IMR-90 (cell line): ENCODE measurements around the gene CADM2. TPM values are rescaled to one million over a fixed set of nuclear protein-coding genes. Genes with fewer than 3 reads are reported as not detected.

ENCODE experiments used
- ATAC-seq: fragments of 200-7000 bp; cut with Tn5 transposase; 2 replicates; pipeline ENCODE4 v1.9.1; 2020; ENCODE audit warnings: low read depth, mild to moderate bottlenecking, moderate library complexity
- BruUV-seq: library from RNA; stranded (reverse); fragments of 400-500 nt; replicated peaks from 2 replicates; lab custom pipeline; 2021; lab: Mats Ljungman, UMichigan
- CTCF ChIA-PET: fragments of 300-600 bp; formaldehyde crosslinking; extraction: SDS; loops from one replicate; lab custom pipeline; 2021; ENCODE audit warnings: antibody characterized with exemption; lab: Yijun Ruan, JAX
- POLR2A ChIA-PET: fragments of 300-600 bp; sonication (Branson Sonifier 250); formaldehyde crosslinking; loops from one replicate; lab custom pipeline; 2022; ENCODE audit warnings: antibody characterized with exemption; ENCODE audit not compliant: unreplicated experiment; lab: Charles Lee
- DNase-seq: peaks from one replicate; pipeline ENCODE4 v3.0.0; 2013
- H2AFZ ChIP-seq: replicated peaks from 2 replicates; pipeline ENCODE3; 2013; ENCODE audit warnings: low read length, mild to moderate bottlenecking; ENCODE audit not compliant: poor library complexity
- H2AK5ac ChIP-seq: 2 replicates; pipeline ENCODE4 v1.6.1; 2013; ENCODE audit warnings: low read depth, low read length, inconsistent platforms
- H2AK9ac ChIP-seq: replicated peaks from 2 replicates; pipeline ENCODE3; 2013; ENCODE audit warnings: mild to moderate bottlenecking, low read depth, low read length, moderate library complexity; ENCODE audit not compliant: poor library complexity
- H2BK120ac ChIP-seq: 2 replicates; pipeline ENCODE4 v1.6.1; 2013; ENCODE audit warnings: low read depth, low read length, inconsistent platforms
- H2BK15ac ChIP-seq: 3 replicates; pipeline ENCODE4 v1.6.1; 2013; ENCODE audit warnings: low read depth, low read length, inconsistent platforms
- H2BK20ac ChIP-seq: 2 replicates; pipeline ENCODE4 v1.6.1; 2013; ENCODE audit warnings: low read depth, mild to moderate bottlenecking, inconsistent platforms, low read length, moderate library complexity
- H2BK5ac ChIP-seq: 2 replicates; pipeline ENCODE4 v1.6.1; 2013; ENCODE audit warnings: mild to moderate bottlenecking, low read depth, low read length, inconsistent platforms; ENCODE audit not compliant: poor library complexity, severe bottlenecking
- H3K14ac ChIP-seq: replicated peaks from 2 replicates; pipeline ENCODE4 v1.6.1; 2013; ENCODE audit warnings: low read depth, low read length, inconsistent platforms
- H3K18ac ChIP-seq: 2 replicates; pipeline ENCODE4 v1.6.1; 2013; ENCODE audit warnings: low read depth, low read length, control low read depth
- H3K23ac ChIP-seq: 2 replicates; pipeline ENCODE4 v1.6.1; 2013; ENCODE audit warnings: low read depth, low read length, inconsistent platforms
- H3K27ac ChIP-seq: 2 replicates; pipeline ENCODE4 v1.5.1; 2013; ENCODE audit warnings: mild to moderate bottlenecking, control low read depth, low read length; ENCODE audit not compliant: insufficient read depth
- H3K27me3 ChIP-seq: 2 replicates; pipeline ENCODE4 v1.6.1; 2013; ENCODE audit warnings: low read length; ENCODE audit not compliant: control insufficient read depth, insufficient read depth
- H3K36me3 ChIP-seq: 2 replicates; pipeline ENCODE4 v1.6.1; 2013; ENCODE audit warnings: low read length, mixed read lengths; ENCODE audit not compliant: control insufficient read depth, insufficient read depth
- H3K4ac ChIP-seq: 2 replicates; pipeline ENCODE4 v1.6.1; 2013; ENCODE audit warnings: low read depth, low read length, inconsistent platforms
- H3K4me1 ChIP-seq: 2 replicates; pipeline ENCODE4 v1.6.1; 2013; ENCODE audit warnings: low read length, mixed read lengths; ENCODE audit not compliant: control insufficient read depth, insufficient read depth
- H3K4me2 ChIP-seq: 2 replicates; pipeline ENCODE4 v1.6.1; 2013; ENCODE audit warnings: low read depth, mild to moderate bottlenecking, control low read depth, low read length, moderate library complexity
- H3K4me3 ChIP-seq: 2 replicates; pipeline ENCODE4 v1.5.1; 2013; ENCODE audit warnings: low read depth, mild to moderate bottlenecking, control low read depth, low read length, moderate library complexity; ENCODE audit not compliant: insufficient read depth
- H3K56ac ChIP-seq: 2 replicates; pipeline ENCODE4 v1.6.1; 2013; ENCODE audit warnings: low read length, inconsistent platforms; ENCODE audit not compliant: insufficient read depth; ENCODE audit errors: extremely low read depth
- H3K79me1 ChIP-seq, 2 experiments: 2 replicates each; pipeline ENCODE4 v1.6.1; 2013; ENCODE audit warnings: low read length in 2 of 2, inconsistent platforms in 1 of 2, low read depth in 1 of 2
- H3K9ac ChIP-seq: 2 replicates; pipeline ENCODE4 v1.6.1; 2013; ENCODE audit warnings: low read depth, low read length, control low read depth
- H3K9me1 ChIP-seq: 2 replicates; pipeline ENCODE4 v1.6.1; 2013; ENCODE audit warnings: low read length, inconsistent platforms; ENCODE audit not compliant: insufficient read depth
- H3K9me3 ChIP-seq: 2 replicates; pipeline ENCODE4 v1.6.1; 2013; ENCODE audit warnings: low read length; ENCODE audit not compliant: control insufficient read depth, insufficient read depth
- H4K20me1 ChIP-seq: 2 replicates; pipeline ENCODE4 v1.6.1; 2013; ENCODE audit warnings: low read length, inconsistent platforms; ENCODE audit not compliant: insufficient read depth
- H4K5ac ChIP-seq: 2 replicates; pipeline ENCODE4 v1.6.1; 2013; ENCODE audit warnings: mild to moderate bottlenecking, low read depth, low read length, control low read depth
- H4K8ac ChIP-seq, 2 experiments: 2 replicates each; pipeline ENCODE4 v1.6.1; 2013; ENCODE audit warnings: low read depth in 2 of 2, low read length in 2 of 2, control low read depth in 1 of 2, inconsistent platforms in 1 of 2
- H4K91ac ChIP-seq: 2 replicates; pipeline ENCODE4 v1.6.1; 2013; ENCODE audit warnings: low read depth, low read length, inconsistent platforms; ENCODE audit not compliant: insufficient read depth
- CHD1 ChIP-seq: IDR thresholded peaks from 2 replicates; pipeline ENCODE4 v1.6.1; 2012; ENCODE audit warnings: low read depth, low read length, improper control_type of control experiment
- CTCF ChIP-seq: conservative IDR thresholded peaks from 2 replicates; pipeline ENCODE4 v1.5.1; 2012; ENCODE audit warnings: mild to moderate bottlenecking, low read depth, low read length, improper control_type of control experiment
- FOS ChIP-seq: fragments of 150-350 bp; IDR thresholded peaks from 2 replicates; pipeline ENCODE4 v1.6.1; 2016; ENCODE audit warnings: low read depth, low read length
- MAFK ChIP-seq: IDR thresholded peaks from 2 replicates; pipeline ENCODE4 v1.6.1; 2012; ENCODE audit warnings: low read depth, low read length, improper control_type of control experiment
- MAZ ChIP-seq: IDR thresholded peaks from 2 replicates; pipeline ENCODE4 v1.6.1; 2012; ENCODE audit warnings: low read depth, mild to moderate bottlenecking, low read length, improper control_type of control experiment, moderate library complexity, borderline replicate concordance
- NFE2L2 ChIP-seq: fragments of 150-350 bp; IDR thresholded peaks from 2 replicates; pipeline ENCODE4 v1.6.1; 2016; ENCODE audit warnings: low read depth, mild to moderate bottlenecking, low read length
- RCOR1 ChIP-seq: IDR thresholded peaks from 2 replicates; pipeline ENCODE4 v1.6.1; 2012; ENCODE audit warnings: mild to moderate bottlenecking, low read length, improper control_type of control experiment; ENCODE audit not compliant: insufficient replicate concordance
- SMC3 ChIP-seq: fragments of 150-350 bp; IDR thresholded peaks from 2 replicates; pipeline ENCODE4 v1.6.1; 2016; ENCODE audit warnings: low read depth, mild to moderate bottlenecking, antibody characterized with exemption, low read length, moderate library complexity
- USF2 ChIP-seq: fragments of 150-350 bp; IDR thresholded peaks from 2 replicates; pipeline ENCODE4 v1.6.1; 2017; ENCODE audit warnings: mild to moderate bottlenecking, antibody characterized with exemption, low read length, low read depth
- WGBS, 2 experiments: methylation state at CpG; one replicate each; pipeline versions ENCODE4 v1.1.5 to v1.1.7; 2013; ENCODE audit warnings: missing lambda C conversion rate in 2 of 2; ENCODE audit not compliant: insufficient read length in 1 of 2; ENCODE audit errors: extremely low coverage in 2 of 2; 5-methylcytosine and 5-hydroxymethylcytosine counted together
- dilution Hi-C: fragments of 300-500 bp; cut with HindIII; formaldehyde crosslinking; loops from one replicate; pipeline ENCODE4 v1.14.3; 2018; ENCODE audit warnings: low sequenced_read_pairs; ENCODE audit not compliant: unreplicated experiment
- in situ Hi-C: fragments of 300-500 bp; cut with MboI; formaldehyde crosslinking; loops from 3 replicates; pipeline ENCODE4 v1.14.3; 2019; ENCODE audit warnings: low sequenced_read_pairs, inconsistent platforms, mixed read lengths
- intact Hi-C: fragments of 100-400 bp; cut with micrococcal nuclease; formaldehyde crosslinking; loops from 2 replicates; pipeline ENCODE4 v1.10.0; 2022
- polyA plus RNA-seq, 3 experiments: library from polyadenylated mRNA; depleted of rRNA; stranded (reverse); fragments of >200 nt; gene quantifications; 2 replicates each; pipeline ENCODE4 v1.2.3, GENCODE V29; 2012; ENCODE audit warnings: low replicate concordance in 1 of 3
- total RNA-seq: library from RNA; depleted of rRNA; stranded (reverse); fragments of >200 nt; gene quantifications from 2 replicates; pipeline ENCODE4 v1.2.3, GENCODE V29; 2012

The CADM2 gene
- total and polyA plus RNA-seq, 2 of the 4 experiments (the other 2 are of a cell fraction): not detected

GRCh38 chr3:85110393-85110792, 151.6 kb downstream of the CADM2 start:
- dilution Hi-C loops (no loop called here), in situ Hi-C loops (no loop called here), intact Hi-C loops (no loop called here)
- no peak overlapping the region for H4K8ac ChIP-seq
- H3K27me3 ChIP-seq: no peaks in the 10 kb centered on the region
- no peaks in the 10 kb centered on the region for H3K4me1 ChIP-seq
- H3K9me1 ChIP-seq: no peaks in the 10 kb centered on the region
- no peak overlapping the region for H2BK120ac ChIP-seq
- no peak overlapping the region for H2AK9ac ChIP-seq
- POLR2A ChIA-PET: no interaction called here
- H2BK5ac ChIP-seq: no peak overlapping the region
- H3K14ac ChIP-seq: no peak overlapping the region
- H3K9ac ChIP-seq: no peak overlapping the region
- no peak overlapping the region for H3K4me3 ChIP-seq
- no peak overlapping the region for H3K4me2 ChIP-seq
- no peak overlapping the region for H2AK5ac ChIP-seq
- no peaks in the 10 kb centered on the region for H4K20me1 ChIP-seq
- no CpG with 5 or more reads among the region's 2 CpGs for WGBS, 2 experiments
- ATAC-seq: no peak
- no peak overlapping the region for H2AFZ ChIP-seq
- H3K23ac ChIP-seq: no peak overlapping the region
- H3K18ac ChIP-seq: no peak overlapping the region
- no peak overlapping the region for H3K4ac ChIP-seq
- no peak overlapping the region for H3K56ac ChIP-seq
- H2BK15ac ChIP-seq: no peak overlapping the region
- no peak overlapping the region for H4K91ac ChIP-seq
- TF ChIP-seq MAFK: no peak
- TF ChIP-seq CHD1: no peak
- no peak for TF ChIP-seq USF2
- no peak for TF ChIP-seq FOS
- TF ChIP-seq MAZ: no peak
- TF ChIP-seq SMC3: no peak
- TF ChIP-seq NFE2L2: no peak
- no peak for TF ChIP-seq CTCF
- TF ChIP-seq RCOR1: no peak
- BruUV-seq: no TSS peak
- CTCF ChIA-PET: no interaction called here
- H3K79me1 ChIP-seq: no peaks in the 10 kb centered on the region
- H3K27ac ChIP-seq: no peak overlapping the region
- DNase-seq: no peak
- no peak overlapping the region for H4K5ac ChIP-seq
- H3K36me3 ChIP-seq: no peaks in the 10 kb centered on the region
- H3K9me3 ChIP-seq: no peaks in the 10 kb centered on the region
- H2BK20ac ChIP-seq: no peak overlapping the region
